ENCODE results near the gene PTPRN2.
"Not testable (repeated sequence)": the region's sequence is repeated elsewhere in the genome, so short reads cannot be mapped to it uniquely, and the experiment has no call there.

PTPRN2 gene

DNA sequence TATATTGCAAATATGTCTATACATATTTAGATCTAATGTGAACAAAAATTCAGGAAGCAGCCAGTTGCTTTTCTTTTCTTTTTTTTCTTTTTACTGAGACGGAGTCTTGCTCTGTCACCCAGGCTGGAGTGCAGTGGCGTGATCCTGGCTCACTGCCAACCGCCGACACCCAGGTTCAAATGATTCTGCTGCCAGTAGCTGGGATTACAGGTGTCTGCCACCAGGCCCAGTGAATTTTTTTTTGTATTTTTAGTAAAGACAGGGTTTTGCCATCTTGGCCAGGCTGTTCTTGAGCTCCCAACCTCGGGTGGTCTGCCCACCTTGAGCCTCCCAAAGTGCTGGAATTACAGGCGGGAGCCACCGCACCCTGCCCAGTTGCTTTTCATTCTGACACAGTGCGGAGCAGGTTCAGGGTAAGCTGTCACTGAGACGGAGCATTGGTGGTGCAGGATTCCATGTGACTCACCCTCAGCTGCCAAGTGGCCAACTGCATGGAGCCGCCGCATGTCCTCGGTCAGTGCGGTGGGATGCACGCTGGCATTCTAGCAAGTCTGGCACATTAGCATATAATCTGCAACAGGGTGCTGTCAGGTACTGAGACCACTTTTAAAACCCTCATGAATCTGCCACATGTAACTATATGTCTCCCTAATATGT, 888.1 kb downstream of the PTPRN2 start:
- no peaks in the 10 kb centered on the region for H3K9me3 ChIP-seq (ENCODE audit: control insufficient read depth, low read length)
- no peaks in the 10 kb centered on the region for H3K4me1 ChIP-seq
- no peaks in the 10 kb centered on the region for H3K27me3 ChIP-seq (ENCODE audit: control insufficient read depth, insufficient read depth, low read length)
- H3K9ac ChIP-seq: no peak overlapping the region
- no peak overlapping the region for H2AFZ ChIP-seq
- no peak overlapping the region for H3K4me3 ChIP-seq (ENCODE audit: low read depth, low read length)
- H3K4me2 ChIP-seq (ENCODE audit: low read length): no peak overlapping the region
- H3K36me3 ChIP-seq (ENCODE audit: control insufficient read depth, insufficient read depth, low read length): no peaks in the 10 kb centered on the region
- no peaks in the 10 kb centered on the region for H3K79me2 ChIP-seq
- no peak overlapping the region for H3K27ac ChIP-seq
- TF ChIP-seq, protein P1, sequence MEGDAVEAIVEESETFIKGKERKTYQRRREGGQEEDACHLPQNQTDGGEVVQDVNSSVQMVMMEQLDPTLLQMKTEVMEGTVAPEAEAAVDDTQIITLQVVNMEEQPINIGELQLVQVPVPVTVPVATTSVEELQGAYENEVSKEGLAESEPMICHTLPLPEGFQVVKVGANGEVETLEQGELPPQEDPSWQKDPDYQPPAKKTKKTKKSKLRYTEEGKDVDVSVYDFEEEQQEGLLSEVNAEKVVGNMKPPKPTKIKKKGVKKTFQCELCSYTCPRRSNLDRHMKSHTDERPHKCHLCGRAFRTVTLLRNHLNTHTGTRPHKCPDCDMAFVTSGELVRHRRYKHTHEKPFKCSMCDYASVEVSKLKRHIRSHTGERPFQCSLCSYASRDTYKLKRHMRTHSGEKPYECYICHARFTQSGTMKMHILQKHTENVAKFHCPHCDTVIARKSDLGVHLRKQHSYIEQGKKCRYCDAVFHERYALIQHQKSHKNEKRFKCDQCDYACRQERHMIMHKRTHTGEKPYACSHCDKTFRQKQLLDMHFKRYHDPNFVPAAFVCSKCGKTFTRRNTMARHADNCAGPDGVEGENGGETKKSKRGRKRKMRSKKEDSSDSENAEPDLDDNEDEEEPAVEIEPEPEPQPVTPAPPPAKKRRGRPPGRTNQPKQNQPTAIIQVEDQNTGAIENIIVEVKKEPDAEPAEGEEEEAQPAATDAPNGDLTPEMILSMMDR (IDR thresholded peaks at IDR 0.05): no peak

DNA sequence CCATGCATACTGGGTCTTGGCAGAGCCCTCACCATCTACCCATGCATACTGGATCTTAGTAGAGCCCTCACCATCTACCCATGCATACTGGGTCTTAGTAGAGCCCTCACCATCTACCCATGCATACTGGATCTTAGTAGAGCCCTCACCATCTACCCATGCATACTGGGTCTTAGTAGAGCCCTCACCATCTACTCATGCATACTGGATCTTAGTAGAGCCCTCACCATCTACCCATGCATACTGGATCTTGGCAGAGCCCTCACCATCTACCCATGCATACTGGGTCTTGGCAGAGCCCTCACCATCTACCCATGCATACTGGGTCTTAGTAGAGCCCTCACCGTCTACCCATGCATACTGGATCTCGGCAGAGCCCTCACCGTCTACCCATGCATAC, 890.3 kb downstream of the PTPRN2 start:
- H2AFZ ChIP-seq; H3K4me1 ChIP-seq; H3K36me3 ChIP-seq (ENCODE audit: control insufficient read depth, insufficient read depth, low read length); H3K4me3 ChIP-seq (ENCODE audit: low read depth, low read length); H3K9ac ChIP-seq; H3K79me2 ChIP-seq; H3K27me3 ChIP-seq (ENCODE audit: control insufficient read depth, insufficient read depth, low read length); H3K4me2 ChIP-seq (ENCODE audit: low read length); H3K27ac ChIP-seq; H3K9me3 ChIP-seq (ENCODE audit: control insufficient read depth, low read length): not testable (repeated sequence)

DNA sequence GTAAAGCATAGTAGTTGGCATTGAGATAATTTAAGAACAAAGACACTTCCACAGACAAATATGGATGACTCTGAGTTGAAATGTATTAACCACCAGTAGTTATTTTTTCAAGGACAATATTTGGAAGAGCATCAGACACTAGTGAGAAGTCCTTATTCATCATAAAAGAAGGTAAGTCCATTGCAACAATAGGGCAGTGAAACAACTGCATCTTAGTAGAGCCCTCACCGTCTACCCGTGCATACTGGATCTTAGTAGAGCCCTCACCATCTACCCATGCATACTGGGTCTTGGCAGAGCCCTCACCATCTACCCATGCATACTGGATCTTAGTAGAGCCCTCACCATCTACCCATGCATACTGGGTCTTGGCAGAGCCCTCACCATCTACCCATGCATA, 892.0 kb downstream of the PTPRN2 start:
- not testable (repeated sequence) for H3K4me1 ChIP-seq; H3K9me3 ChIP-seq (ENCODE audit: control insufficient read depth, low read length); H3K27me3 ChIP-seq (ENCODE audit: control insufficient read depth, insufficient read depth, low read length); H3K4me3 ChIP-seq (ENCODE audit: low read depth, low read length); H3K27ac ChIP-seq; H3K79me2 ChIP-seq; H2AFZ ChIP-seq; H3K36me3 ChIP-seq (ENCODE audit: control insufficient read depth, insufficient read depth, low read length); H3K9ac ChIP-seq; H3K4me2 ChIP-seq (ENCODE audit: low read length)

DNA sequence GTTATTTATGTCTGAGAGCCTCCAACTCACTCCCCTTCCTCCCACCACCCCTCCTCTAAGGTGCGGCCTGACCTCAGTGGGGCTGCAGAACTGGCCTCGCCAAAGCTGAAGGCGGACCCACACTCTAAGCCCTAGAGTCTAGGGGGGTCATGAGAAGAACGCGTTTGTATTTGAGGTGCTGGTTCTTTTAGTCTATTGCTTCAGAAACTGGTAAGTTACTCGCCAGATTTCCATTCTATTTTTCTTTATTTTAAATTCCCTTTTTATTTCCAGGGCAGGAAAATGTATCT, 893.3 kb downstream of the PTPRN2 start:
- H3K4me1 ChIP-seq: no peaks in the 10 kb centered on the region
- H3K9ac ChIP-seq: no peak overlapping the region
- H3K36me3 ChIP-seq (ENCODE audit: control insufficient read depth, insufficient read depth, low read length): no peaks in the 10 kb centered on the region
- no peak overlapping the region for H3K4me2 ChIP-seq (ENCODE audit: low read length)
- H3K79me2 ChIP-seq: no peaks in the 10 kb centered on the region
- H3K27me3 ChIP-seq (ENCODE audit: control insufficient read depth, insufficient read depth, low read length): no peaks in the 10 kb centered on the region
- TF ChIP-seq, protein P1 (IDR thresholded peaks at IDR 0.05): no peak
- no peaks in the 10 kb centered on the region for H3K9me3 ChIP-seq (ENCODE audit: control insufficient read depth, low read length)
- no peak overlapping the region for H3K4me3 ChIP-seq (ENCODE audit: low read depth, low read length)
- H2AFZ ChIP-seq: no peak overlapping the region
- H3K27ac ChIP-seq: no peak overlapping the region

DNA sequence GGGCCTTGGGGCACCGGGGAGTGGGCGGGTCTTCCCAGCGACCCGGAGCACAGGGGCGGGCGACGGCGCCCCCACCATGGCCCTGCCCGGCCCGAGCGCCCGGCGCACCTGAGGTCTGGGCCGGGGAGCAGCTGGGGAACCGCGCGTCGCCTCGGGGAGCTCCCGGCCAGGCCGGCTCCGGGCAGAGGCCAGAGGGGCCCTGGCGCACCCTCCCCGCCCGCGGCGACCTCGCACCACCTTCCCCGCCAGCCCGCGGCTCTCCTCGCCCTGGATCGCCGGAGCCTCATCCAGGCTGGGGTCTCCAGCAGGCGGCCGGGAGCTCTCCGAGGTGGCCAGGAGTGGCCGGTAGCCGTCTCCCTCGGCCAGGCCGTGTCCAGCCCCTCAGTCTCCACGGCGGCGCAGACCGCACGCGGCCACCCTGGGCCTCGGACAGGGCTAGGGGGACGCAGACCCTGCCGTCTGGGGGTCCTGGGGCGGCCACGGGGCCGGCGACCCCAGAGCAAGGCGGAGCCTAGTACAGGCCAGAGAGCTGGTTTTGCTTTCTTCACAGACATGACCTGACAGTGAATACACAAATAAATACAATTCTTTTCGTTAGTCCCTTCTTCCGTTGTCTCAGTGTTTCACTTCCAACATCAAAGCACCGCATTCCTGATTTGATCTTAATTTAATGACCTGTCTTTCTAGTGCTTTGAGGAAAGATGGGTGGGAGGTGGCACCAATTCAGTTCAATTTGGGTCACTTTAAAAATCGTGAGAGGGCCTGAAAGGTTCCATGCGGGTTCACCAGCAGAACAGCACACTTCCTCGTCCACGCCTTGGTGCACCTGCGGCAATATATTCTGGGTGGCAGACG, 893.9 kb downstream of the PTPRN2 start:
- Histone ChIP-seq H3K27ac (no peak overlapping the region), H3K79me2 (no peaks in the 10 kb centered on the region), H3K4me1 (no peaks in the 10 kb centered on the region), H3K9ac (no peak overlapping the region), H3K4me2 (ENCODE audit: low read length) (peak overlapping the region; percentile 49), H2AFZ (no peak overlapping the region), H3K9me3 (ENCODE audit: control insufficient read depth, low read length) (no peaks in the 10 kb centered on the region), H3K4me3 (ENCODE audit: low read depth, low read length) (no peak overlapping the region), H3K27me3 (ENCODE audit: control insufficient read depth, insufficient read depth, low read length) (no peaks in the 10 kb centered on the region), H3K36me3 (ENCODE audit: control insufficient read depth, insufficient read depth, low read length) (no peaks in the 10 kb centered on the region)
- TF ChIP-seq, protein P1 (IDR thresholded peaks at IDR 0.05): no peak

Measured in parathyroid adenoma (tissue), 2 donors.